Measurements from ENCODE around the gene SLC51A. TPM values are rescaled to one million over a fixed set of nuclear protein-coding genes. Genes with fewer than 3 reads are reported as not detected.

SLC51A gene
- total and polyA plus RNA-seq, 2 of the 13 experiments (the other 11 are each of a cell fraction or from before 2014, with no cell fraction given) = 4.3 to 48.8 TPM

GRCh38 chr3:196210673-196211556 lies 5.4 kb upstream of the SLC51A start, which contains the start of gene ZDHHC19 (continued):
- TF ChIP-seq ZBTB43 (CRISPR knock-in tag; conservative IDR thresholded peaks at IDR 0.05) = no peak
- TF ChIP-seq ZNF660 (CRISPR knock-in tag; IDR thresholded peaks at IDR 0.05; ENCODE audit: borderline replicate concordance, low read depth) = no peak
- TF ChIP-seq DMTF1 (CRISPR knock-in tag; IDR thresholded peaks at IDR 0.05) = no peak
- TF ChIP-seq HNRNPH1 (optimal IDR thresholded peaks at IDR 0.05; ENCODE audit: low read depth, low read length) = no peak
- TF ChIP-seq GTF2F1 (IDR thresholded peaks at IDR 0.05; ENCODE audit: low read length) = no peak
- TF ChIP-seq ZNF577 (CRISPR knock-in tag; IDR thresholded peaks at IDR 0.05; ENCODE audit: borderline replicate concordance, low read depth) = no peak
- TF ChIP-seq EZH2 (conservative IDR thresholded peaks at IDR 0.05; ENCODE audit: low read depth, low read length) = no peak
- TF ChIP-seq GFI1 (CRISPR knock-in tag; IDR thresholded peaks at IDR 0.05; ENCODE audit: borderline replicate concordance) = no peak
- no peak for TF ChIP-seq USF2 (IDR thresholded peaks at IDR 0.05; ENCODE audit: low read depth, low read length)
- TF ChIP-seq USF2 (CRISPR knock-in tag; IDR thresholded peaks at IDR 0.05; ENCODE audit: borderline replicate concordance) = no peak
- TF ChIP-seq THAP11 (CRISPR knock-in tag; IDR thresholded peaks at IDR 0.05) = no peak
- TF ChIP-seq ZNF709 (CRISPR knock-in tag; IDR thresholded peaks at IDR 0.05) = no peak
- no peak for TF ChIP-seq HIC2 (CRISPR knock-in tag; IDR thresholded peaks at IDR 0.05; ENCODE audit: low read depth)
- TF ChIP-seq HNF1B (CRISPR knock-in tag; IDR thresholded peaks at IDR 0.05) = 0 out of 2 replicates have a peak, but pooled peaks have one; percentile 18
- peak; percentile 60 for TF ChIP-seq NR2F6 (IDR thresholded peaks at IDR 0.05)
- peak; percentile 75 for TF ChIP-seq NR2F6 (CRISPR knock-in tag; IDR thresholded peaks at IDR 0.05)
- no peak for TF ChIP-seq CCDC6 (CRISPR knock-in tag; IDR thresholded peaks at IDR 0.05)
- TF ChIP-seq MED1 (CRISPR knock-in tag; IDR thresholded peaks at IDR 0.05) = no peak
- no peak for TF ChIP-seq FOXA3 (CRISPR knock-in tag; IDR thresholded peaks at IDR 0.05)
